ENCODE data around the gene SLC35E4.
A peak's percentile ranks its signal among the peaks of the same experiment; 100 is the strongest.

SLC35E4 gene

GRCh38 chr22:30694171-30694639, 58.6 kb downstream of the SLC35E4 start:
- H3K9me3 ChIP-seq (ENCODE audit: low read length): no peaks in the 10 kb centered on the region
- H3K4me3 ChIP-seq (ENCODE audit: low read length): peak overlapping the region; percentile 72

GRCh38 chr22:30694640-30695350, 59.2 kb downstream of the SLC35E4 start, which contains the start of gene OSBP2:
OSBP2 (plus strand) TSS chr22:30694874; CDS start chr22:30694910, 36 bp downstream.
- Histone ChIP-seq H3K36me3 (ENCODE audit: insufficient read depth, low read length) (no peaks in the 10 kb centered on the region), H3K27me3 (ENCODE audit: insufficient read depth, low read length) (peaks cover 27% of the 10 kb centered on the region), H2AFZ (ENCODE audit: low read depth, low read length) (peak within 1 kb of the TSS; percentile 89), H3K9me3 (ENCODE audit: low read length) (no peaks in the 10 kb centered on the region), H3K4me3 (ENCODE audit: low read length) (peak within 1 kb of the TSS; percentile 72), H3K4me1 (ENCODE audit: insufficient read depth, low read length) (peaks cover 7% of the 10 kb centered on the region)

More at GRCh38 chr22:30694171-30694639, 58.6 kb downstream of the SLC35E4 start:
- Histone ChIP-seq H3K27me3 (ENCODE audit: insufficient read depth, low read length) (peaks cover 25% of the 10 kb centered on the region), H3K4me1 (ENCODE audit: insufficient read depth, low read length) (peaks cover 7% of the 10 kb centered on the region), H3K36me3 (ENCODE audit: insufficient read depth, low read length) (no peaks in the 10 kb centered on the region), H2AFZ (ENCODE audit: low read depth, low read length) (peak overlapping the region; percentile 67)

GRCh38 chr22:30695351-30695851, 59.8 kb downstream of the SLC35E4 start:
- Histone ChIP-seq H3K4me1 (ENCODE audit: insufficient read depth, low read length) (peaks cover 7% of the 10 kb centered on the region), H3K27me3 (ENCODE audit: insufficient read depth, low read length) (peaks cover 27% of the 10 kb centered on the region)

DNA sequence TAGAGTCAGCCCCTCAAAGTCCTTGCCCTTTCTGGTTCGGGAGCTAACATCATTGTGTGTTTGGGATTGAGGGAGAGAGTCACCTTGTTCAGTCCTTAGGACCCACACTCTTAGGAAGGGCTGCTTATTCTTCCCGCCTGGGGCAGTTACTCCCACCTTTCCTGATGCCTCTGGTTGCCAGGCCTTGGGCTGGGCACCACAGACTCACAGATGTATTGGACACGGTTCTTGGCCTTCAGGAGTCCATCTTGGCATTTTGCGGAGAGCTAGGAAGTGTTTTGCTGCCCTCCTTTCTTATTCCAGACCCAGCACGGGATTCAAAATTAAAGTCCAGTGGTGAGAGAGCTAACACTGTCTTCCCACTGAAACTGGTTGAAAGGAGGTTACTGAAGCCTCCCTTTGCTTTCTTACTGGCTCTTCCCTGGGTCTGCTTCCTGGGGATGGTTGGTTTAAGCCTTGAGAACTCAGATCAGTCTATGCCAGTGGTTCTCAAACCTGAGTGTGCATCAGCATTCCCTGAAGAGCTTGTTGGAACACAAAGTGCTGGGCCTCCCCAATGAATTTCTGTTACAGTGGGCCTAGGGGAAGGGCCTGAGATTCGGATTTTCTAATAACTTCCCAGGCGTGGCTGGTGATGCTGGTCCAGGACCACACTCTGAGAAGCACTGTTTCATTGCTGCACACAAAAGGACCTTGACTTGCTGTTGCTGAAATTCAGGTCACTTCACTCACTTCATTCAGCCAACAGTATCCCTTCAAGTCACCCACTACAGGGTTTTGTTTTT, 60.5 kb downstream of the SLC35E4 start:
- Histone ChIP-seq H3K4me1 (ENCODE audit: insufficient read depth, low read length) (peaks cover 7% of the 10 kb centered on the region), H2AFZ (ENCODE audit: low read depth, low read length) (no peak overlapping the region), H3K4me3 (ENCODE audit: low read length) (no peak overlapping the region), H3K9me3 (ENCODE audit: low read length) (no peaks in the 10 kb centered on the region), H3K27me3 (ENCODE audit: insufficient read depth, low read length) (peaks cover 27% of the 10 kb centered on the region), H3K36me3 (ENCODE audit: insufficient read depth, low read length) (no peaks in the 10 kb centered on the region)

More at GRCh38 chr22:30695351-30695851, 59.8 kb downstream of the SLC35E4 start:
- Histone ChIP-seq H3K9me3 (ENCODE audit: low read length) (no peaks in the 10 kb centered on the region), H3K4me3 (ENCODE audit: low read length) (peak overlapping the region; percentile 70), H3K36me3 (ENCODE audit: insufficient read depth, low read length) (no peaks in the 10 kb centered on the region), H2AFZ (ENCODE audit: low read depth, low read length) (peak overlapping the region; percentile 89)

Data from neuron (in vitro differentiated cells).